Naive thymus-derived CD4-positive, alpha-beta T cell (primary cell): ENCODE measurements around the gene WRAP73. TPM values are rescaled to one million over a fixed set of nuclear protein-coding genes. Genes with fewer than 3 reads are reported as not detected.

Experiments used
- ATAC-seq: fragments of 150-1000 bp; cut with Tn5 transposase; 2 replicates; pipeline ENCODE4 v1.10.0; 2021; ENCODE audit warnings: mild to moderate bottlenecking, moderate library complexity
- CTCF ChIA-PET: fragments of 350-600 bp; sonication (Branson Sonifier 250); formaldehyde crosslinking; loops from one replicate; lab custom pipeline; 2021; ENCODE audit warnings: antibody characterized with exemption; lab: Charles Lee
- POLR2A ChIA-PET: fragments of 350-600 bp; sonication (Branson Sonifier 250); formaldehyde crosslinking; loops from one replicate; lab custom pipeline; 2021; ENCODE audit warnings: antibody characterized with exemption, inconsistent platforms; lab: Charles Lee
- DNase-seq, 9 donors: peaks; one replicate each; pipeline versions ENCODE4 v3.0.0 to v3.0.0-alpha.2; 2020 to 2022; ENCODE audit warnings: mixed read lengths in 1 of 9
- H3K27ac ChIP-seq: one replicate; pipeline ENCODE4 v1.7.0; 2013; ENCODE audit warnings: mild to moderate bottlenecking, low read depth, low read length, moderate library complexity
- H3K27me3 ChIP-seq, 2 donors: one replicate each; pipeline ENCODE4 v1.7.0; 2013; ENCODE audit warnings: low read length in 2 of 2, mild to moderate bottlenecking in 2 of 2, moderate library complexity in 2 of 2; ENCODE audit not compliant: control insufficient read depth in 2 of 2, insufficient read depth in 2 of 2
- H3K36me3 ChIP-seq, 3 experiments: 1 replicate in 2 of 3; 2 replicates in 1 of 3; pipeline ENCODE4 v1.7.0; 2013; ENCODE audit warnings: low read length in 3 of 3, mild to moderate bottlenecking in 3 of 3, moderate library complexity in 1 of 3; ENCODE audit not compliant: insufficient read depth in 3 of 3, control insufficient read depth in 2 of 3
- H3K4me1 ChIP-seq, 2 donors: one replicate each; pipeline ENCODE4 v1.7.0; 2013; ENCODE audit warnings: low read length in 2 of 2, mild to moderate bottlenecking in 2 of 2, moderate library complexity in 1 of 2; ENCODE audit not compliant: control insufficient read depth in 2 of 2, insufficient read depth in 2 of 2
- H3K4me3 ChIP-seq: 2 replicates; pipeline ENCODE4 v1.7.0; 2013; ENCODE audit warnings: mild to moderate bottlenecking, low read length
- H3K9me3 ChIP-seq, 3 experiments: 1 replicate in 2 of 3; 2 replicates in 1 of 3; pipeline ENCODE4 v1.7.0; 2013; ENCODE audit warnings: low read length in 3 of 3; ENCODE audit not compliant: control insufficient read depth in 2 of 3
- H3K27ac Mint-ChIP-seq, 9 donors: one replicate each; pipeline ENCODE4 v1.8.0; 2020 to 2022; ENCODE audit warnings: mixed read lengths in 9 of 9, mild to moderate bottlenecking in 8 of 9, moderate library complexity in 5 of 9, inconsistent platforms in 2 of 9
- H3K27me3 Mint-ChIP-seq, 5 donors: one replicate each; pipeline ENCODE4 v1.8.0; 2021 to 2022; ENCODE audit warnings: mixed read lengths in 5 of 5, mild to moderate bottlenecking in 1 of 5
- H3K36me3 Mint-ChIP-seq, 5 donors: one replicate each; pipeline ENCODE4 v1.8.0; 2020 to 2022; ENCODE audit warnings: mixed read lengths in 5 of 5, mild to moderate bottlenecking in 3 of 5, inconsistent platforms in 1 of 5
- H3K4me1 Mint-ChIP-seq, 7 donors: one replicate each; pipeline ENCODE4 v1.8.0; 2020 to 2022; ENCODE audit warnings: mixed read lengths in 7 of 7, mild to moderate bottlenecking in 3 of 7, inconsistent platforms in 1 of 7
- H3K4me3 Mint-ChIP-seq, 10 donors: one replicate each; pipeline ENCODE4 v1.8.0; 2020 to 2022; ENCODE audit warnings: mild to moderate bottlenecking in 10 of 10, mixed read lengths in 10 of 10, moderate library complexity in 6 of 10, inconsistent platforms in 2 of 10
- H3K9me3 Mint-ChIP-seq, 11 donors: one replicate each; pipeline ENCODE4 v1.8.0; 2020 to 2022; ENCODE audit warnings: mixed read lengths in 11 of 11, mild to moderate bottlenecking in 4 of 11, inconsistent platforms in 1 of 11, moderate library complexity in 1 of 11
- intact Hi-C, 2 donors: fragments of 100-400 bp; cut with micrococcal nuclease; formaldehyde crosslinking; loops; one replicate each; pipeline ENCODE4 v1.15.1; 2023
- polyA plus RNA-seq, 2 donors: library from polyadenylated mRNA; unstranded; fragments of 300-500 nt; fragmentation: Illumina TruSeq; gene quantifications; one replicate each; pipeline ENCODE4 v1.2.3, GENCODE V29; 2021
- total RNA-seq, 6 experiments: library from RNA in 5 of 6; stranded (reverse) in 5 of 6; gene quantifications; 1 replicate in 5 of 6; 2 replicates in 1 of 6; pipeline ENCODE4 v1.2.3 and lab custom pipeline; 2021 to 2026

The WRAP73 gene
- total and polyA plus RNA-seq, 7 experiments from 2014 or later, result 25.5 to 42.0 (median 36.3) TPM

DNA sequence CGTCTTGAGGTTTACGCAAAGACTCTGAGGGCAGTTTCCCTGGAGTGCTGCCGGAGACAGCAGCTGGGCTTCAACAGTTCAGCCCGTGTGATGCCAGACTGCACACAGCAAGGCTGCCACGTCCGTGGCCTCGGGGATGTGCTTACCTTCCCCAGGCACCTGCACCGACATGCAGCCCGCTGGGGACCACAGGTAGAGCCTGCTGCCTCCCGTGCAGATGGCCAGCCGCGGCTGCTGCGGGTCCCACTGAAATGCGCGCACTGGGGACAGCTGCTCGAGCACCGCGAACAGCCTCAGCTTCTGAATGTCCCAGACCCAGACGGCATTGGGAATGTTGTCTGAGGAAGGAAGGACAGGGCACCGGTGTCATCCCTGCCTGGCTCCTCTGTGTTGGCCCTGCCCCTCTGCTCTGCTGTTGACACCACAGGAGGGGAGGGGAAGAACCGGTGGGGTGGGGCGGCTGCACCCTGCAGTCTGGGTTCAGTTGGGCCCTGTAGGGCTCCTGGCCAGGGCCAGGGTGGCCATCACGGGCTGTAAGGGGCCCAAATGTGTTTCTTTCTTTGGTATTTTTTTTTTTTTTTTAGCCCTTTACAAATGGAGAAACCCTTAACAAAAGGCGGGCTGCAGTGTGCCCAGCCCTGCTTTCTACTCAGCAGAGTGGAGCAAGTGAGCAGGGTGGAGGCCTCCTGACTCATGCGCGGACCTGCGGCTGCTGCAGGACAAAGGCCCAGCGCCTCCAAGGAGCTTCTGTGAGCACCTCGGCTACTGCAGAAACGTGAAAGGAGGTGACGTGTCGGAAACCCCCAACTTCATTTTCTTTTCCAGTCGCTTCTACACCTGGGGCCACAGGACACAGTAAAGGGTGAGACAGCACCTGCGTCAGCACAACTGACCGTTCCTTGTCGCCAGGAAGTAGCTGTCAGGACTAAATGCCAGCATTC is 18.3 kb downstream of the WRAP73 start:
- intact Hi-C loops, result no loop called here
- CTCF ChIA-PET, result interaction anchor here (1.3 to 1.5 kb wide), 2 partner anchors 8 to 12 kb away, joined by 4 read pairs; no protein-coding TSS in a partner anchor

DNA sequence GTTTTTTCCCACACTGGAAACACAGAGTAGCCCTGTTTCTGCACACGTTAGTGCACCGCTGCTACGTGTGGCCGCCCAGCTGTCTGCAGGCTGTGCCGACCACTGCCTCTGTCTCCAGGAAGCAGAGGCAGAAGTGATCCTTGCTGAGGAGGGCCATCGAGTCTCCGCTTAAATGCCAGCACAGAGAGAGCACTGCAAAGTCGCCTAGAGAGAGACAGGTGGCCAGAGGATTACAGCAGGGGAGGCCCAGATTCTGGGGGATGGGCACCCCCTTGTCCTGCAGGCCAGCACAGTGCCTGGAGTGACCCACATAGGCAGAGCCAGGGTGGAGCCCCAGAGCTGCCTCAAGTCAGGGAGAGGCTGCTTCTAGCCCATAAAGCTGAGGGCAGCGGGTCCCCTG is 19.0 kb downstream of the WRAP73 start:
- peaks cover 4 to 5% of the 10 kb centered on the region in 2 donors for H3K4me1 ChIP-seq
- no peaks in the 10 kb centered on the region for H3K27me3 ChIP-seq
- Mint-ChIP-seq H3K4me1 (peaks cover 2 to 5% (median 5%) of the 10 kb centered on the region in 7 donors), H3K9me3 (no peaks in the 10 kb centered on the region), H3K36me3 (peaks cover 0 to 23% (median 4%) of the 10 kb centered on the region in 5 donors), H3K27me3 (no peaks in the 10 kb centered on the region), H3K27ac (peak overlapping the region in 2 of 9 donors; percentile 36 to 52), H3K4me3 (peak overlapping the region in 1 of 10 donors; percentile 29)
- DNase-seq, result no peak
- peaks cover 0 to 85% (median 26%) of the 10 kb centered on the region in 3 experiments for H3K36me3 ChIP-seq
- ChIA-PET POLR2A (no interaction called here), CTCF (interaction anchor here (1.3 to 1.5 kb wide), 2 partner anchors 9 to 11 kb away, joined by 4 read pairs; no protein-coding TSS in a partner anchor)
- no peak overlapping the region for H3K27ac ChIP-seq
- intact Hi-C loops, result no loop called here
- H3K9me3 ChIP-seq, result no peaks in the 10 kb centered on the region
- no peak for ATAC-seq
- H3K4me3 ChIP-seq, result no peak overlapping the region

More for the DNA sequence above, 18.3 kb downstream of the WRAP73 start:
- Mint-ChIP-seq H3K27ac (peak overlapping the region in 2 of 9 donors; percentile 5 to 18), H3K4me3 (no peak overlapping the region), H3K9me3 (no peaks in the 10 kb centered on the region), H3K36me3 (peaks cover 0 to 28% (median 8%) of the 10 kb centered on the region in 5 donors), H3K4me1 (peaks cover 0 to under 1% (median 0%) of the 10 kb centered on the region in 7 donors), H3K27me3 (no peaks in the 10 kb centered on the region)
- Histone ChIP-seq H3K4me3 (no peak overlapping the region), H3K27me3 (no peaks in the 10 kb centered on the region), H3K27ac (no peak overlapping the region), H3K4me1 (no peaks in the 10 kb centered on the region), H3K36me3 (peaks cover 0 to 92% (median 30%) of the 10 kb centered on the region in 3 experiments), H3K9me3 (no peaks in the 10 kb centered on the region)
- POLR2A ChIA-PET, result interaction anchor here (1.1 kb wide), 1 partner anchor 8 kb away, joined by 3 read pairs; no protein-coding TSS in a partner anchor
- DNase-seq, result no peak
- no peak for ATAC-seq

DNA sequence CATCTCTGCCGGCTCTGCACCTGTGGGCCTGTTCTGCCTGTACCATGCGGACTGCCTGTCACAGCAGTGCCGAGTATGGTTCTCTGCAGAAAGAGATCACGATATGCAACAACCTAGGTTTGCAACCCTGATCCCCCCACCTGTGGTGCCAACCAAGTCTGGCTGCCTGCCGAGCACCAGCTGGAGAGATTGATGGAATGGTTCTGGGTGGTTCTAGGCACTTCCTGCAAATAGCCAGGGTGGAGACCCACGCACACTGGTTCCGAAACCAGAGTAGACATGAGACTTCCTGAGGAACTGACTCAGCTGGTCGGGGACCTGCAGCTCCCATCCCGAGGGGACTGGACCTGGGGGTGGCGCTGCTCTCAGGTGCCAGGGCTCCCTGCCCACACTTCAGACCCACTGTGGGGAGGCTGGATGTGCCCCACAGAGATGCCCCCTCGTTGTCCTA is 19.7 kb downstream of the WRAP73 start:
- Mint-ChIP-seq H3K27me3 (no peaks in the 10 kb centered on the region), H3K4me3 (no peak overlapping the region)

DNA sequence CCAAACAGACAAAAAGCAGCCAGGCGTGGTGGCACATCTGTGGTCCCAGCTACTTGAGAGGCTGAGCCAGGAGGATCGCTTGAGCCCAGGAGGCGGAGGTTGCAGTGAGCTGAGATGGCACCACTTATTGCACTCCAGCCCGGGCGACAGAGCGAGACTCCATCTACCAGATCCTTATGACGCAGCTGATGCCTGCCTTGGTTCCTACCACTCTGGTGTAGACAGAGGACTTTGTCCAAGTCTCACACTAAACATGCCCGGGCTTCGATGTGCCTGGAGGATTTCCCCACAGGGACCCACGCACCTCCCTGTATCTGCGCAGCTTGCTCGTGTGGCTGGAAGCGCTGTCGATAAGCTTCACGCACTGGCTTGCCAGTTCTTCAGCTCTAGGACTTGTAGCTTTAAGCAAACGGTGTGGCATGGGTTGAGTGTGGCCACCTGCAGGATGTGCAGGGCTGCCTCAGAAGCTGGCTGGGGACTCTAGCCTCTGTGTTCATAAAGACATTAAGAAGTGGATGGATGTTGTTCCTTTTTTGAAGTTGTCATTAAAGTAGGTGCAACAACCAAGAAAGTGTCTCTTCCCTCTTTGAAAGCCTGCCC is 20.2 kb downstream of the WRAP73 start:
- CTCF ChIA-PET, result interaction anchor here (1.3 to 1.5 kb wide), 2 partner anchors 10 kb away, joined by 4 read pairs; no protein-coding TSS in a partner anchor
- H3K36me3 ChIP-seq, result peaks cover 0 to 73% (median 21%) of the 10 kb centered on the region in 3 experiments
- H3K27me3 Mint-ChIP-seq, result peaks cover 0 to under 1% (median 0%) of the 10 kb centered on the region in 5 donors
- DNase-seq (no peak), ATAC-seq (no peak)
- H3K27ac Mint-ChIP-seq, result peak overlapping the region in 2 of 9 donors; percentile 62 to 81
- H3K4me1 Mint-ChIP-seq, result peaks cover 5 to 12% (median 10%) of the 10 kb centered on the region in 7 donors
- intact Hi-C loops, result loop anchor here (10.0 kb wide), 2 partner anchors 145 to 1105 kb away; partner anchors contain the start of genes PANK4 (in 1 of the 2) and SMIM1 (in 1 of the 2)
- peaks cover 11% of the 10 kb centered on the region in 2 donors for H3K4me1 ChIP-seq
- no peak overlapping the region for H3K4me3 Mint-ChIP-seq
- peaks cover 0 to 18% (median 3%) of the 10 kb centered on the region in 5 donors for H3K36me3 Mint-ChIP-seq
- POLR2A ChIA-PET, result interaction anchor here (0.9 to 2.4 kb wide), 3 partner anchors 17 to 99 kb away, joined by 3 to 10 read pairs (median 6); partner anchors contain the start of gene WRAP73
- H3K9me3 Mint-ChIP-seq, result peaks cover 0 to under 1% (median 0%) of the 10 kb centered on the region in 11 donors
- no peaks in the 10 kb centered on the region for H3K9me3 ChIP-seq
- no peaks in the 10 kb centered on the region for H3K27me3 ChIP-seq
- peak overlapping the region; percentile 17 for H3K27ac ChIP-seq
- no peak overlapping the region for H3K4me3 ChIP-seq

More for the DNA sequence above, 19.7 kb downstream of the WRAP73 start:
- Histone ChIP-seq H3K4me1 (peaks cover 11% of the 10 kb centered on the region in 2 donors), H3K9me3 (no peaks in the 10 kb centered on the region), H3K27me3 (no peaks in the 10 kb centered on the region), H3K4me3 (no peak overlapping the region), H3K36me3 (peaks cover 0 to 78% (median 25%) of the 10 kb centered on the region in 3 experiments), H3K27ac (no peak overlapping the region)
- peaks cover 5 to 10% (median 8%) of the 10 kb centered on the region in 7 donors for H3K4me1 Mint-ChIP-seq
- ChIA-PET CTCF (interaction anchor here (1.3 to 1.5 kb wide), 2 partner anchors 10 to 11 kb away, joined by 4 read pairs; no protein-coding TSS in a partner anchor), POLR2A (interaction anchor here (2.4 kb wide), 1 partner anchor 19 kb away, joined by 10 read pairs; the partner anchor contains the start of gene WRAP73)
- no peaks in the 10 kb centered on the region for H3K9me3 Mint-ChIP-seq
- DNase-seq (no peak), ATAC-seq (no peak)
- H3K36me3 Mint-ChIP-seq, result peaks cover 0 to 21% (median 4%) of the 10 kb centered on the region in 5 donors
- intact Hi-C loops, result no loop called here
- peak overlapping the region in 4 of 9 donors; percentile 17 to 81 (median 51) for H3K27ac Mint-ChIP-seq

DNA sequence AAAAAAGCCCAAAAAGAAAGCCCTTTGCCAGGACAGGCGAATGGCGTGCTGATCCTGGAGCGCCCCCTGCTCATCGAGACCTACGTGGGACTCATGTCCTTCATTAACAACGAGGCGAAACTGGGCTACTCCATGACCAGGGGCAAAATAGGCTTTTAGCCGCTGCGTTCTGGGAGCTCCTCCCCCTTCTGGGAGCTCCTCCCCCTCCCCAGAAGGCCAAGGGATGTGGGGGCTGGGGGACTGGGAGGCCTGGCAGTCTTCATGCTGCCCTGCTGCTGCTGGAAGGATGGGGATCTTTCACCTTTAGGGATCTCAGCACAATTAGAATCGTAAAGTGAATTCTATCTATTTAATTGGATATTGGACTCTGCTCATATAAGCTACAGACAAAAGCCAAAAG is 21.5 kb downstream of the WRAP73 start:
- peak overlapping the region in 1 of 9 donors; percentile 62 for H3K27ac Mint-ChIP-seq
- Histone ChIP-seq H3K27me3 (no peaks in the 10 kb centered on the region), H3K4me3 (no peak overlapping the region), H3K9me3 (no peaks in the 10 kb centered on the region), H3K4me1 (peaks cover 18% of the 10 kb centered on the region in 2 donors), H3K36me3 (peaks cover 0 to 65% (median 20%) of the 10 kb centered on the region in 3 experiments), H3K27ac (no peak overlapping the region)
- H3K9me3 Mint-ChIP-seq, result peaks cover 0 to 2% (median 0%) of the 10 kb centered on the region in 11 donors
- peaks cover 12 to 24% (median 21%) of the 10 kb centered on the region in 7 donors for H3K4me1 Mint-ChIP-seq
- peaks cover 0 to 8% (median 0%) of the 10 kb centered on the region in 5 donors for H3K27me3 Mint-ChIP-seq
- DNase-seq (no peak), ATAC-seq (no peak)
- peaks cover 0 to 15% (median 4%) of the 10 kb centered on the region in 5 donors for H3K36me3 Mint-ChIP-seq
- POLR2A ChIA-PET, result interaction anchor here (1.3 to 2.4 kb wide), 3 partner anchors 18 to 97 kb away, joined by 3 to 10 read pairs (median 6); partner anchors contain the start of gene WRAP73
- intact Hi-C loops, result loop anchor here (10.0 kb wide), 2 partner anchors 146 to 1104 kb away; partner anchors contain the start of genes PANK4 (in 1 of the 2) and SMIM1 (in 1 of the 2)
- no peak overlapping the region for H3K4me3 Mint-ChIP-seq
- CTCF ChIA-PET, result interaction anchor here (0.7 to 1.2 kb wide), 2 partner anchors 8 to 9 kb away, joined by 3 read pairs; no protein-coding TSS in a partner anchor
